ENCODE results near the gene CPEB2.

GRCh38 chr4:15040916-15041463 lies 38.7 kb downstream of the CPEB2 start:
- TF ChIP-seq CTCF (IDR thresholded peaks at IDR 0.05 in 2 of 3, conservative IDR thresholded peaks at IDR 0.05 in 1 of 3; ENCODE audit: control insufficient read depth in 2 of 3, extremely low read depth in 1 of 3, insufficient read depth in 1 of 3, low read depth in 3 of 3, low read length in 3 of 3): no peak
- TF ChIP-seq IKZF2 (IDR thresholded peaks at IDR 0.05): no peak
- TF ChIP-seq EP300 (IDR thresholded peaks at IDR 0.05; ENCODE audit: borderline replicate concordance in 1 of 2, control insufficient read depth in 1 of 2, low read depth in 2 of 2, low read length in 2 of 2): no peak
- no peak for TF ChIP-seq DPF2 (IDR thresholded peaks at IDR 0.05)
- TF ChIP-seq POLR2A (IDR thresholded peaks at IDR 0.05; ENCODE audit: low read depth, low read length): no peak
- TF ChIP-seq ESRRA (IDR thresholded peaks at IDR 0.05; ENCODE audit: low read length): no peak
- TF ChIP-seq BHLHE40 (IDR thresholded peaks at IDR 0.05; ENCODE audit: borderline replicate concordance in 1 of 2, low read depth in 2 of 2, low read length in 1 of 2): no peak
- TF ChIP-seq RFX5 (IDR thresholded peaks at IDR 0.05; ENCODE audit: low read depth, low read length): no peak
- no peak for TF ChIP-seq TCF7 (IDR thresholded peaks at IDR 0.05; ENCODE audit: borderline replicate concordance)
- no peak for TF ChIP-seq HDAC2 (IDR thresholded peaks at IDR 0.05)
- TF ChIP-seq RUNX3 (IDR thresholded peaks at IDR 0.05; ENCODE audit: low read length): no peak
- TF ChIP-seq MTA3 (IDR thresholded peaks at IDR 0.05; ENCODE audit: borderline replicate concordance, low read length): no peak
- TF ChIP-seq POLR2AphosphoS5 (IDR thresholded peaks at IDR 0.05; ENCODE audit: low read length): no peak
- TF ChIP-seq JUNB (IDR thresholded peaks at IDR 0.05): no peak

All from GM12878 (cell line).